HG02588 (cell line): ENCODE measurements around the gene CLIP2.
"Not testable (repeated sequence)": the region's sequence is repeated elsewhere in the genome, so short reads cannot be mapped to it uniquely, and the experiment has no call there.

Experiments used
- ATAC-seq: cut with Tn5 transposase; IDR thresholded peaks from one replicate; pipeline ENCODE4 v1.9.1; 2021; ENCODE audit warnings: mild to moderate bottlenecking, moderate library complexity; ENCODE audit not compliant: unreplicated experiment

CLIP2 gene

DNA sequence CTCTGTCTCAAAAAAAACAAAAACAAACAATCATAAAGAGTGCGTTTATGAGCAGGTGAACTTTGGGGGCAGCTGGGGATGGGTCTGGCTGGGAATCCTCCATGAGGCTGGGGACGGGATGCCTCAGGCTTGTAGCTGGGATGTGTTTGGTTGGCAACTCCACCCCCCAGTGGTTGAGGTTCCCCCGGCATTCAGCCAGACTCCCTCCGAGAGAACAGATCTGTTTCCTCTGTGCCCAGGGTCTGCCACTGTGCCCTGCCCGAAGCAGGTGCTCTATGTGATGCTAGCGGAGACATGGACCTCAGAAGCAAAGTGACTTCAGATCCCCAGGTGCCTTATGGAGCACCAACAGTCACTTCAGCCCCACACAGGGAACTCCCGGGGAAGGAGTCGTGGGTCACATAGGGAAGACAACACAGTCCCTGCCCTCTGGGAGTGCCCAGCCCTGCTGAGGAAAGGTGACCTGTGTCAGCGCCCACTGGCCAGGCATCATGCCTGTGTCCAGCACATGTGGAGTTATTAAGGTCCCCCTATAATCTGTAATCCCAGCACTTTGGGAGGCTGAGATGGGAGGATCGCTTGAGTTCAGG is 135.2 kb downstream of the CLIP2 start:
- no peak for ATAC-seq

DNA sequence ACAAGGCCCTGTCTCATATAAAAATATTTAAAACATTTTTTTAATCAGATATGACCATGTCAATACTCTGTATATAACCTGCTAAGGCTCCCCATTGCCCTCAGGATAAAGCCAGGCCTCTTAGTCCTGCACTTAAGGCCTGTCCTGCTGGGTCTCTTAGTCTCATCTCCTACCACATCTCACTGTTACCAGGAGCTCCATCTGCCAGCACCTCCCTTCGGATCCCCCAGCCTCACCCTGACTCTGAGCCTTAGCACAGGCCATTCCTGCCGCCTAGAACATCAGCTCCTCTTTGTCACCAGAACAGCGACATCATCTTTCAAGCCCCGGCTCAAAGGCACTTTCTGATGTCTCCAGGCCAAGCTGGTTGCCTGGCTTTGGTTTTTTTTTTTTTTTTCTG is 138.8 kb downstream of the CLIP2 start:
- no peak for ATAC-seq

DNA sequence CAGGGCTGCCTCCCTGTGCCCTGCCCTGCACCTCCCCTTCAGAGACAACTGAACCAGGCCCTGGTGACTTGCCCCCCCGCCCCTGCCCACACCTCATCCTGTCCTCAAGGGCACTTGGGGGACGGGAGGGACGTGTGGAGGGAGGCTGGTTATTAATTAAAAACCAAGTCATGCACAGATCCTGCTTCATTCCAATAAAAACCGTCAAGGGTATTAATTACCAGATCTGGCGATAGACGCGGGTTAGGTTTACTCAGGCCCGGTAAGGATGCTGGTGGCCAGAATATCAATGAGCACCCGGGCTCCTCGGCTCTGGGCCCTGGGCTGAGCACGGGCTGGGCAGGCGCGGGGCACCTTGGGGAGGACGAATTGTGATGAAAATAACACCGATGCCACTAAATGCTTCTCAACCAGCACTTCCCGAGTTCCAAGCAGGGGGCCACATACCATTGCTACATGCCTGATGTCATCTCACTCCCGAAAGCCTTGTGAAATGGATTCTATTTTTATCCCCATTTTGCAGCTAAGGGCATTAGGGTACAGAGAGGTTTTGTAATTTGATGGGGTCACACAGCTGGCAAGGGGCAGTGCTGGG is 140.0 kb downstream of the CLIP2 start:
- ATAC-seq: no peak

DNA sequence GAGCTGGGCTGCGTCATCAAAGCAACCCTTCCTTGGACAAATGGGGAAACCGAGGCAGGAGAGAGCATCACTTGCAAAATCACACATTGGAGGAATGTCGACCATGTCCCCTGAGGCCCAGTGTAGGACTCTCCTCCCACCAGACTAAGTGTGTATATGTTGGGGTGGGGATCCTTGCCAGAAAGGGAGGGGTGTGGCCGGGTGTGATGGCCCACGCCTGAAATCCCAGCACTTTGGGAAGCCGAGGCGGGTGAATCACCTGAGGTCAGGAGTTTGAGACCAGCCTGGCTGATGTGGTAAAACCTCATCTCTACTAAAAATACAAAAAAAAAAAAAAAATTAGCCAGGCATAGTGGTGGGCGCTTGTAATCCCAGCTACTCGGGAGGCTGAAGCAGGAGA is 141.2 kb downstream of the CLIP2 start:
- not testable (repeated sequence) for ATAC-seq

DNA sequence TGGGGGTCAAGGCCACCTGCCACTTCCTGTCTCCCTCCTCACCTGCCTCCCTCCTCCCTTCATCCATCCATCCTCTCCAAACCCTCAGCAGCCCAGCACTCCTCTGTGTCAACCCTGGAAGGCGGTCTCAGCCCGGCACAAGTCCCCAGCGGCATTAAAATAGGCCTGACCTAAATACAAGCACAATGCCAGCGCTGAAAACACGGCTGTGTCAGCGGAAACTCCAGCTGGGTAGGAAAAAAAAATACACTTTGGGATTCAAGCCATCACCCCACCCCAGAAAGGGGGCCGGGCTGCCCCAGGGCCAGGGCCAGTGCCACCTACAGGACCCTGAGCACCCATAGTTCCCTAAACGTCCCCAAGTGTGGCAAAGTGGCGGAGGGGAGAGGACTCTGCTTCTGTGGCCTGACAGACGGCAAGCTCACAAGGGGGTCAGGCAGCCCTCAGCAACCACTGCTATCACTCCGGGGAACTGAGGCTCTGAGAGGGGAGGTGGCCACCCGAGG is 141.8 kb downstream of the CLIP2 start:
- ATAC-seq: no peak

DNA sequence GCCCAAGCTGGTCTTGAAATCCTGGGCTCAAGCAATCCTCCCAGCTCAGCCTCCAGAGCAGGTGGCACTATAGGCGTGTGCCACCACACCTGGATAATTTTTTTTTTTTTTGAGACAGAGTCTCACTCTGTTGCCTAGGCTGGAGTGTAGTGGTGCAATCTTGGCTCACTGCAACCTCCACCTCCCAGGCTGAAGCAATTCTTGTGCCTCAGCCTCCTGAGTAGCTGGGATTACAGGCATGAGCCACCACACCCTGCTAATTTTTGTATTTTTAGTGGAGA is 148.0 kb downstream of the CLIP2 start:
- ATAC-seq: not testable (repeated sequence)

DNA sequence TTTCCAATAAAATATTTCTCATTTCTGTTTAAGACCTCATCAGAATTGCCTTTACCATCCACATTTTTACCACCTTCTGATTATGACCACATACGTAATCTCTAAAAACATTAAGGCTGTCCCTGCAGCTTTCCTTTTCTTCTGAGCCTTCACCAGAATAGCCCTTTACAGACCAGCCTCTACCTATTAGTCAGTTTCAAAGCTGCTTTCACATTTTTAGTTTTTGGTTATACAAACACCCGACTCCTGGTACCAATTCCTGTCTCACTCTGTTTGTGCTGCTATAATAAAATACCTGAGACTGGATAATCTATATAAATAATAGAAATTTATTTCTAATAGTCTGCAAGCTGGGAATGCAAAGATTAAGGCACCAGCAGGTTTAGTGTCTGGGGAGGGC is 149.1 kb downstream of the CLIP2 start:
- no peak for ATAC-seq

DNA sequence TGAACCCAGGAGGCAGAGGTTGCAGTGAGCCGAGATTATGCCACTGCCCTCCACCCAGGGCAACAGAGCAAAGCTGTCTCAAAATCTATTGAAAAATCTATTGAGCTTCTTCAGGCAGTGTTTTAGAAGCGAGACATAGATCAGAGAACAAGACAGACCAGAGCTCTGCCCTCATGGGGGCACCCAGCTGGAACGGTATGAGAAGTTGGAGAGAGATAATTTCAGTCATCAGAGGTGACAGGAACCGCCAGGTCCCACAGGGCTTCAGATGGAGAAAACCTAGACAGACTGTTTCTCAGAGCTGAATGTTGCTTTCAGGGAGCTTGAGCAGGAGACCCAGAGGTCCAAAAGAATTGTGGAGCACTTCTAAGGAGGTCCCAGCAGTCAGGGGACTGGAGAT is 150.3 kb downstream of the CLIP2 start:
- ATAC-seq: no peak

DNA sequence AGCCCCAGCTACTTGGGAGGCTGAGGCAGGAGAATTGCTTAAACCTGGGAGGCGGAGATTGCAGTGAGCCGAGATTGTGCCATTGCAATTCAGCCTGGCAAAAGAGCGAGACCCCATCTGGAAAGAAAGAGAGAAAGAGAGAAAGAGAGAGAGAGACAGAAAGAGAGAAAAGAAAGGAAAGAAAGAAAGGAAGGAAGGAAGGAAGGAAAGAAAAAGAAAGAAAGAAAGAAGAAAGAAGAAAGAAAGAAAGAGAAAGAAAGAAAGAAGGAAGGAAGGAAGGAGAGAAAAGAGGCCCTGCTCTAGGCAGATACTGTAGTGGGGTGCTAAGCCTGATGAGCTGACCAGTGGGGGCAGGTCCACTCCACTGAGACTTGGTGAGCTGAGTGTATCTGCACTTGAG is 150.9 kb downstream of the CLIP2 start:
- not testable (repeated sequence) for ATAC-seq

DNA sequence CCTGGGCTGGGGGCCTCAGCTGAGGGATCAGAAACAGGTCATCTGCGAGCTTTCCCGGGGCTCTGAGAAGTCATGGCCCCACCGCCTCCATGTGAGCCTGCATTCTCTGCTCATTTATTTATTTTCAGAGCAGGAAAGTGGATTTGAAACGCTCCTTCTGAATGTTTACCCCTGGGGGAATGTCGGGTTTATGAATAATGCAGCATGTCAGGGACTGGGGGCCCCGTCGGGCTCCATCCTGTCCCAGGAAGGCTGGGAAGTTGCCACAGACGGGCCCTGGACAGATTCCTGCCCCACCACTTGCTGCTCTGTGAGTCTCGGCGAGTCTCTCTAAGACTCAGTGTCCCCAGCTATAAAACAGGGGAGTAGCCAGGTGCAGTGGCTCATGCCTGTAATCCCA is 152.6 kb downstream of the CLIP2 start:
- ATAC-seq: no peak

DNA sequence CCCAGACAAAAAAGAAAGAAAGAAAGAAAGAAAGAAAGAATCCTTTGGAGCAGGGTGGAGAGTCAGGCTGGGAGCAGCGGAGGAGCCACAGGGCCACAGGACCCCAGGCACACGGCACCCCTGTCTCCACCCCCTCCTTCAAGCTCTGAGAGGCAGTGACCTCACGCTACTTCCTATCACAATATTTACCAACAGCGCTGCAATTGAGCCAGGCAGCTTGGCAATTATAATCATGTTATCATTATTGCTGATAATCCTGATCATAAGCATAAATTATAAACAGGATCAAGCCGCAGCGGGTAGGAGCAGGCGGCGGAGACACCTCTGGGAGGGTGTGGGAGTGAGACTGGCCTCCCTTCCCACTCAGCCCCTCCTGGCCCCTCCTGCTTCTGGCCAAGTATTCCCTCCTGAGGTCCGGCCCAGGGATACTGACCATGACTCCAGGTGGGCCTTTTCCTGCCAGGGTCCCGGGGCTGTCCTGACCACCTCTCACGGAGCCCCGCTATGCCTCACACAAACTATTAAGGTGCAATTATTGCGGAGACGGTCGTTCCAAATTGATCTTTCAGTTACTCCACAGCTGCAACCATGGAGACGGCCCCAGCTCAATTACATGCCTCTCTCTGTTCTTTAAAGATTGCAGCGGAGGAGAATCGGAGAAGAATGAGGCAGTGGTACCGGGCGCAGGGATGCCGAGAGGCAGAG is 154.5 kb downstream of the CLIP2 start:
- no peak for ATAC-seq

DNA sequence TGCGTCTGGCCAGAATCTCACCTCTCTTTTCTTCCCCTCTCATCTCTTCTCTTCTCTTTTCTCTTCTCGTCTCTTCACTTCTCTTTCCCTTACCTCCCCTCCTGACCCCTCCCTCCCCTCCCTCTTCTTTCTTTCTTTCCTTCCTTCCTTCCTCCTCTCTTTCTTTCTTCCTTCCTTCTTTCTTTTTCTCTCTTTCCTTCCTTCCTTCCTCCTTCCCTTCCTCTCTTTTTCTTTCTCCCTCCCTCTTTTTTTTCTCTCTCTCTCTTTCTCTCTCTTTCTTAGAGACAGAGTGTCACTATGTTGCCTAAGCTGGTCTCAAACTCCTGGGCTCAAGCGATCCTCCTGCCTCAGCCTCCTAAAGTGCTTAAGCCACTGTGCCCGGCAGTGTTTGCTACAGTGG is 159.9 kb downstream of the CLIP2 start:
- ATAC-seq: no peak

DNA sequence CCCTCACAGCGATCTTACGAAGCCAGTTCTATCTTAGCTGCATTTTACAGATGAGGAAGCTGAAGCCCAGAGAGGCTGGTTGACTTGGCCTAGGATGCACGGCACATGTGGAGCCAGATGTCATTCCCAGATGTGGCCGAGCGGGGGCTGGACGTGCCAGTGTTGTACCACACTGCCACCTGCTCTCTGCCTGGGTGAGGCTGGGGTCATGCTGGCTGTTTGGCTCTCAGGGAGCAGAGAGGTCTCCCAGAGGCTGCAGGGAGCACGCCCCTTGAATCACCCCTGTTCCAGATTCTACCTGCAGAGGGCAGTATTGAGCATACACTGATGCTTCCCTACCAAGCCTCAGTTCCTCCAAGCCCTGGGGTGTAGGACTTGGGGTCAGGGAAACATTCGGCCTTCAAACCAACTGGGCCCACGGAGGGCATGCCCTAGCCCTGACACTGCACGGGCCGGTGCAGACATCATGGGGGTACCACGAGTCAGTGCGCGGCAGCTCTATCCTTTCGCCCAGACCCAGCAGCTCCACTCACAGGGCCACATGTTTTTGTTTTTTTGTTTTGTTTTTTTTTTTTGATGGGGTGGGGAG is 160.7 kb downstream of the CLIP2 start:
- ATAC-seq: no peak

DNA sequence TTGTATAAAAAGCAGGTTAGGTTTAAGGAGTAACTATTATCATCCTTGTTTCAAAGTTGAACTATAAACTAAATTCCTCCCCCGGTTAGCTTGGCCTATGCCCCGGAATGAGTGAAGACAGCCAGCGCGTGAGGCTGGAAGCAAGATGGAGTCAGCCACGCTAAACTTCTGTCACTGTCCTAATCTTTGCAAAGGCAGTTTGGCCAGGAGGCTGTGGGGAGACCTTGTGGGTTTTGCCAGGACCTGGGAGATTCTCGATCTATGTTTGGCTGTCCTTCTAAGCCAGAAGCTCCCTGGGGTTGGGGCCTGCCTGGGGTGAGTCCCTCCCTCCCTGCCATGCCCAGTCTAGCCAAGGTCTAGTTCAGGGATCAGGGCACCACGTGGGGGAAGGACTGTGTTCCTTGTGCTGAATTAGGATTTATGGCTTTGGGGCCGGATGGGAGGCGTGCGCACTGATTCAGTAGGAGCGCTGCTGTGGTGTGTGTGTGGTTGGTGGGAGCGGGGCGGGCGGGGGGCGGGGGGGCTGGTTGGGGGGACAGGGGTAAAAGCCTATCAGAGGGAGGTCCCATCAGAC is 163.6 kb downstream of the CLIP2 start:
- no peak for ATAC-seq

DNA sequence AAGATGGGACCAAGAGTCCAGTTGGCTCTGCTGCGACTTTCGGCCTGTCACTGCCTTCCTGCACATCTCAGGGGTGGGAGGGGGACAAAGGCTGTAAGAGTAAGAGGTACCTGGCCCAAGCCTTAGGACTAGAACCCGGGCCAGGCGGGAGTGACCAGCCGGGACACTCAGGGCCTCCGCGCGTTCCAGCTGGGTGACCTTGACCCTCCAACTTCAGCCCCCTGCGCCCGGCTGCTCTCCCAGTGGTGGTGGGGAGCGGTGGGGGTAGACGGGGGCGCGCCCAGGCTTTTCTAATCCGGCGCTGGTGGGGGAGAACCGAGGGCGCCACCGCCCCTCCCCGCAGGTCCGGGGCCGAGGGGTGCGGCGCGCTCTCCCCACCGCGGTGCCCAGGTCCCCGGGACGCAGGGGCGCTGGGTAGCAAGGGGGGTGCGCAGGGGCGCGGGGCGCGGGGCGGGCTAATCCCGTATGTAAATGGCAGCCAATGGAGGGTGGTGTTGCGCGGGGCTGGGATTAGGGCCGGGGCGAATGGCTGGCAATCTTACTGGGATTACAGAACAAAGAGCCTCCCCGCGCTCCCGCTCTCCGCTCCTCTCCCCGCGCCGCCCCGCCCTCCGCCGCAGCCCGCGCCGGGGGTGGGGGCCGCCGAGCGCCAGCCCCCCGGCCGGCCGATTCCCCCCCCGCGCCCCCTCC is 164.3 kb downstream of the CLIP2 start, which contains the start of gene GTF2IRD1:
Gene GTF2IRD1 (plus strand): TSS at position 585 of the 690 bp plus-strand sequence. CDS start 54,175 bp downstream, outside the sequence.
- no peak for ATAC-seq

DNA sequence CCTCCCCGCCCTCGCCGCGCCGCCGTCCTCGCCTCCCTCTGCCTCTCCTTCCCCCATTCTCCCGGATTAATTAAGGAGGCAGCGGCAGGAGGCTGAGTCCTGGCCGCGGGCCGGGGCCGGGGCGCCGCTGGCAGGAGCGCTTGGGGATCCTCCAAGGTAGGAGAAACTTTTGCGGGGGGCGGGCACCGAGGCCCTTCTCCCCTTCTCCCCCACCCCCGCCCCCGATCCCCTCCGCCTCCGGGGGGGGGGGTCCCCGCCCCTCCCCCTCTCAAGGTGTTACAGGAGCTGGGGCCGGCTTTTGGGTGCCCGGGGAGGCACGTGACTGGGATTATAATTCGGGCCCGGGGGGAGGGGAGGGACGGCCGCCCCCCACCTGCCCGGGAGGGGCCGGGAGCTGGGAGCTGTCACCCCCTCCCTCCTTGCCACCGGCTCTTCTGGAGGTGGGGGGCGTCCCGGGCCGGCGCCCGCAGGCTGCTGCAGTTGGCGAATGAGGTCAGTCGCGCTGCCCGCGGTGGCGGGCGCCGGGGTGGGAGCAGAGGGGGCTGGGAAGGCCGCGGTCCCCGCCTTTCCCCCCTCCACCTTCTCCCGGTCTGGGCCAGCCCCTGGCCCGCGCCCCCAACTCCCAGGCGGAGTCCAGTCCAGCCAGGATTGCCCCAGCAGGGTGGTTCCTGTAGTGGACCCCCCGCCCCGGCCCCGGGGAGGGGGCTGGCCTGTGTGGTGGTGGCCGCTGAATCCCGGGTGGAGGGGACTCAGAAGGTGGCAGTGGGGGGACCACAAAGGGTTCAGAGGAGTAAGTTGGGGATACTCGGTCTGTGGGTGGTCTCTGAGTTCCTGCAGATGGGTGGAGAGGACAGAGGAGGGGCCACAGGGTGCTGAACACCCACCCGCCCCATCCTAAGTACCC is 165.1 kb downstream of the CLIP2 start:
- no peak for ATAC-seq

DNA sequence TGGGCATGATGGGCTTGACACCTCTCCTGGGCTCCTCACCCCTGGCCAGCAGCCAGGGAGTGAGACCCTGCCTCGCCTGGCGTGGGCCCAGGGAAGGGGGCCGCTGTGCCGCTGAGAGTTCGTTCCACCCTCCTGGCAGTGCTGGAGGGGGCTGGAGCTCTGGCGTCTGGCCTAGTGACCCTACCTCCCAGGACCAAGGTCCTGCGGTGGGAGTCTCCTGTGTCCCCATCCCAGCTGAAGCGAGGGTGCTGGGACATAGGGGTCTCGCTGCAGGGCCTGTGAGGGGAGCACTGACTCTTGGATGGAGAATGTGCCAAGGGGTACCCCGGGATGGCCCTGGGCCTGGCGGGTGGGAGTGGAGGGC is 165.7 kb downstream of the CLIP2 start:
- no peak for ATAC-seq

DNA sequence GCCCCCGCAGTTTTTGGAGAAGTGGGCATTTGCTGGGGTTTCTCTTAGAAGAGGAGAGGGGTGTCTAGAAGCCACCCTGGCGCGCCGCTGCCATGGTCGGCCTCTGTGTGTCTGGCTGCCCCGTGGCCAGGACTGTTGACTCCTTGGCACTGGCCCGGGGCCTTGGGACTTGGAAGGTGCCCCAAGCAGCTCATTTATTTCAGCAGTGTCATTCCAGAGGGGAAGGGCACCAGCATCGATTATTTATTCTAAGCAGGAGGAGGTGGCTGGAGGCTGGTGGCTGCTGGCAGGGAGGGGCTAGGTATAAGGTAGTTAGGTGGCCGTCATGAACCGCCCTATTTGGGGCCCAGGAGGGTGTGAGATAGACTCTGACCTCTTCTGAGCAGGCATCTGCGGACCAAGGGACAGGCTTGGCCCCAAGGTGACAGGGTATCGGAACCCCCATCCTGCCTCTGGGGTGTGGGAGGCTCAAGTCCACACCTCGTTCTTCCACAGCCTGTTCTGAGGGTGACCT is 166.1 kb downstream of the CLIP2 start:
- no peak for ATAC-seq
